Measurements from ENCODE around the gene HOXA6.

HOXA6 gene

DNA sequence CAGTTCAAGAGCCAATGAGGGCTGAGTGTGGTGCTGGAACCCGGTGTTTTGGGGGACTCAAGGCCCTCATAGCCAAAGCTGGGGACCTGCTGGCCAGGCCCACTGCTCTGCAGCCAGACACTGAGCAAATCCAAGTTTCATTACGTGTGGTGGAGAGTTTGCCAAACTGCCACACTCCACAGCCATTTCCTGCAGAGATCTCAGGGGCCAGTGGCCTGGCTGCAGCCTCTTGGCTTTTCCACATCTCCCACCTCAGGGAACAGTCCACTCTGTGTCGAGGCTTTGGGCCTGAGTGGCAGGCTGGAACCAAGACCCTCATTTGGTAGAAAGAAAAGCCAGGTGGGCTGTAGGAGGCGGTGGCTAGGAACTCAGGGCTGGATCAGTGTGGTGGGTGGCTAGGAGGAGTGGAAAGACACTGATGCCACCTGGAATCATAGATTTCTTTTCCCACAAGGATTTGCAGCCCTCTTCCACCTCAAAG is 34.3 kb upstream of the HOXA6 start:
- TF ChIP-seq Cebpa-rat (IDR thresholded peaks at IDR 0.05) = no peak
- Histone ChIP-seq H3K9ac (no peak overlapping the region), H3K4me1 (peaks cover 0 to 29% (median 7%) of the 10 kb centered on the region in 10 experiments; a peak in 9 of 20 replicates), H4K20me1 (peaks cover 0 to 70% (median 55%) of the 10 kb centered on the region in 11 experiments; a peak in 19 of 22 replicates), H3K27ac (no peak overlapping the region), H3K4me3 (no peak overlapping the region), H3K27me3 (peaks cover 100% of the 10 kb centered on the region in 11 experiments), H3K9me3 (replicated peaks in 1 of 11) (peaks cover 0 to 29% (median 5%) of the 10 kb centered on the region in 11 experiments; a peak in 10 of 22 replicates), H3K4me2 (no peak overlapping the region), H3K36me3 (no peaks in the 10 kb centered on the region)

DNA sequence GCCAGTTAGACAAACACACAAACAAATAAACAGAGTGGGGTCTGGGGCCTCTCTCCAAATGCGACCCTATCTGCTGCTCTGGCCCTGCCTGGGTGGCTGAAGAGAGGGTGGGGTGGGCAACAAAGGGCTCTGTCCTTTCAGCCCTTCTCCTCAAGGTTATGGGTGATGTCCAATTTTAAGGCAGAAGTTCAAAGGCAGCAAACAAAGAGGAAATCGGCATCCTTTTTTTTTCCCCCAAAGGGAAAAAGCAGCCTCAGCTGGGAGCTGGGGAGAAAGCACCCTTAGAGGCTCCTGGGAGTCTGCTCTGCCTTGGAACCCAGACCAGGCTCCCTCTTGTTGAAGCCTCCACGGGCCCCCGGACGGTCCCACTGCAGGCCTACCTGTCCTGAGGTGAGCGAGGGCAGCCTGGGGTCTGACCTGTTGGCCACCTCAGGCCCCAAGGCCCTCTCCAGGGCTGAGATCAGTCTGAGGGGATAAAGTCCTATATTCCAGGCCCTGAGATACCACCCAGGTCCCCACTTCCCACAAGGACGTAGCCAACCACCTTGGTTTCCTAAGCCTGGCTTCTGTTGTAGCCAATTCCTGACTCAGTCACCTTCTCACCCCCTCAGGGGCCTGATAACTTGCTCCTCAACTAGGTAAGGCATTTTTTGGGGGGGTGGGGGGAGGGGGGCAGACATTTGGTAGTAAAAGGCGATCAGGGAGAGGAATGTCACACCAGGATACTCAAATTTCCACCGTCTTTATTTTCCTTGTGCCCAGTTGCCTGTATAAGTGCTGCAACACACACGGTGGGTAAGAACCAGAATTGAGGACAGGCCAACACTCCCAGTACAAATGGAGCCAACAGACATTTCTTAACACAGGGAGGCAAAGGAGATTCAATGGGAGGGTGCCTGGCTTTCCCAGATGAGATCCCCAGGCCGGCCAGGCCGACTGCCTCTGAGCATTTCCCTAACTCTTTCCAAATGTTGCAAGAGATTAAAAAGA is 33.2 kb upstream of the HOXA6 start:
- H3K9me3 ChIP-seq (replicated peaks in 1 of 11) = peaks cover 0 to 29% (median 5%) of the 10 kb centered on the region in 11 experiments; a peak in 10 of 22 replicates
- no peak overlapping the region for H3K4me3 ChIP-seq
- H3K27ac ChIP-seq = no peak overlapping the region
- H3K27me3 ChIP-seq = peaks cover 100% of the 10 kb centered on the region in 11 experiments
- H3K36me3 ChIP-seq = no peaks in the 10 kb centered on the region
- no peak overlapping the region for H3K9ac ChIP-seq
- no peak for TF ChIP-seq Cebpa-rat (IDR thresholded peaks at IDR 0.05)
- H4K20me1 ChIP-seq = peaks cover 0 to 65% (median 48%) of the 10 kb centered on the region in 11 experiments; a peak in 19 of 22 replicates
- H3K4me1 ChIP-seq = peaks cover 0 to 25% (median 7%) of the 10 kb centered on the region in 10 experiments; a peak in 9 of 20 replicates
- H3K4me2 ChIP-seq = no peak overlapping the region

DNA sequence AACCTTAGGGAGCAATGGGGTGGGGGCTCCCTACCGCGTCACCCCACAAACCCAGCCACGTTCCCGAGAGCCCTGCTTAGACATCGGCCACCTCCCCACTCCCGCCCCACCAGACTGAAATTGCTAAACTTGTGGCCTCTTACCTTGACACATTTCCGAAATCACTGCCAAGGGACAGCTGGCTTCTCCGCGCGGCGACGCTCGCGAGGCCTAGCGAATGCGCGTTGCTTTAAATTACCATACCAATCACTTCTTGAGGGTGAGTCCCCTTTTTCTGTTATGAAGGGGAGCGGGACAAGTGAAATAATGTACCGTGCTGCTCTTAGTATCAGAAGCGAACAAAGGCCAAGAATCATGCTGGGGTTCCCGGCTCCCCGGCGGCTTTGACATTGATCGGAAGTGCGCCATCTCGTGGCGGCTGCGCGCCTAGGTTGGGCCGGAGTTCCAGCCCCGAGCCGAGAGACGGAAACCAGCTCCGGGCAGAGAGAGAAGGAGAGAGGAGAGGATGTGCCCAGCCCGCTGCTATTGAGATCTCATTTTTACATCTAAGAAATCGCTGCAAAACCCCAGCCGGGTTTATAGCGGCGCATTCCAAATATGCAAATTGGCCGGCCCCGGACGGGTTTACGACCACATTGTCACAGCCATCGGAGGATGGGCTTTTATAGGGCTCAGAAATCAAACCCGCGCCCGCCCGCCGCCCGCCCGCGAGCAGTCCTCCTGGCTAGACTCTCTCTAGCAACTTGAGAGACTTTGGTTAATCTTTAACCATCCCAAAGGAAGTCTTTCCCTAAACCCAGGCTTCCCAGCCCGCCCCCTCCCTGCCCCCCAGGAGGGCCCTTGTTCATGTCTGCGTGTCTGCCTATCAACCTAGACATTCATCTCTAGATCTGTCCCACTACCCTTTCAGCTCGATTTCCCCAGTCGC is 32.2 kb upstream of the HOXA6 start:
- Histone ChIP-seq H3K9me3 (replicated peaks in 1 of 11) (peaks cover 0 to 23% (median 5%) of the 10 kb centered on the region in 11 experiments; a peak in 12 of 22 replicates), H3K27ac (no peak overlapping the region), H3K36me3 (no peaks in the 10 kb centered on the region), H4K20me1 (peaks cover 0 to 61% (median 41%) of the 10 kb centered on the region in 11 experiments; a peak in 19 of 22 replicates), H3K4me1 (peaks cover 0 to 17% (median 6%) of the 10 kb centered on the region in 10 experiments; a peak in 9 of 20 replicates), H3K4me3 (no peak overlapping the region), H3K27me3 (peaks cover 100% of the 10 kb centered on the region in 11 experiments), H3K9ac (no peak overlapping the region), H3K4me2 (no peak overlapping the region)
- no peak for TF ChIP-seq Cebpa-rat (IDR thresholded peaks at IDR 0.05)

DNA sequence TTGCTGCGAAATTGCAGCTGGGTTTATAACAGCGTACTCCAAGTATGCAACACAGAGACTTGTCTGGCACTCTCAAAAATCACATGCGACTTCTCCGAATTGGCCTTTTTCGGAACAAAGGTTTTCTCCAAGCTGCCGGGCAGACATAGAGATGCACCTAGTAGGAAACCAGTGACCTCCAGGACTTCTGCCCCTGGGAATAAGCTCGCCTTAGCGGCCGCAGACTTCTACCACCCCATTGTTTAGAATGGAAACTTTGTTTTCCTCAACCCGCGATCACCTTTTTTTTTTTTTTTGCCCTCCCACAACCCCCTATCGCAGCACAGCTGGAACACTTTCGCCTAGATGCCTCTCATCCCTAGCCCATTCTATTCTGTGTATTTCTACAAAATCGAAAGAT is 31.5 kb upstream of the HOXA6 start:
- H3K27ac ChIP-seq = no peak overlapping the region
- H4K20me1 ChIP-seq = peaks cover 0 to 58% (median 41%) of the 10 kb centered on the region in 11 experiments; a peak in 18 of 22 replicates
- H3K36me3 ChIP-seq = no peaks in the 10 kb centered on the region
- no peak overlapping the region for H3K4me2 ChIP-seq
- H3K4me1 ChIP-seq = peaks cover 0 to 10% (median 0%) of the 10 kb centered on the region in 10 experiments; a peak in 6 of 20 replicates
- peaks cover 100% of the 10 kb centered on the region in 11 experiments for H3K27me3 ChIP-seq
- H3K4me3 ChIP-seq = no peak overlapping the region
- TF ChIP-seq Cebpa-rat (IDR thresholded peaks at IDR 0.05) = no peak
- peaks cover 5 to 25% (median 12%) of the 10 kb centered on the region in 11 experiments for H3K9me3 ChIP-seq (replicated peaks in 1 of 11)
- H3K9ac ChIP-seq = no peak overlapping the region

DNA sequence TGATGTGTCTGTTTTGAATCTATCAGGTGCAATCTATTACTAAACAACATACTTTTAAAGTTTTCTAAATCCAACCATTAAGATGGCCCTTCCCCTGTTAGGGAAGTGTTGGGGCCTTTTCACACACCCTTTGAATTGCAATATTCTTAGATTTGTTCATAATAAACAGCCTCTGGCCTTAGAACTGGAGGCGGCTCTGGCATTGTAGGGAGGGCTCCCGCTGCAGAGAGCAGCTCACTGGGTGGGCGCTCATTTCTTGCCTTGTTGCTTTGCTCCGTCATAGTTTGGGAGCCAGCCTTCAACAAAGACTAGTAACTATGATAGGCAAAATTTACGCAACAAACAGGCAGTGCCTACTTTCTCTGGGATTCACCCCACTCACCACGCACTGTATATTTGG is 30.8 kb upstream of the HOXA6 start:
- H3K27ac ChIP-seq = no peak overlapping the region
- H3K27me3 ChIP-seq = peaks cover 100% of the 10 kb centered on the region in 11 experiments
- no peak overlapping the region for H3K4me2 ChIP-seq

DNA sequence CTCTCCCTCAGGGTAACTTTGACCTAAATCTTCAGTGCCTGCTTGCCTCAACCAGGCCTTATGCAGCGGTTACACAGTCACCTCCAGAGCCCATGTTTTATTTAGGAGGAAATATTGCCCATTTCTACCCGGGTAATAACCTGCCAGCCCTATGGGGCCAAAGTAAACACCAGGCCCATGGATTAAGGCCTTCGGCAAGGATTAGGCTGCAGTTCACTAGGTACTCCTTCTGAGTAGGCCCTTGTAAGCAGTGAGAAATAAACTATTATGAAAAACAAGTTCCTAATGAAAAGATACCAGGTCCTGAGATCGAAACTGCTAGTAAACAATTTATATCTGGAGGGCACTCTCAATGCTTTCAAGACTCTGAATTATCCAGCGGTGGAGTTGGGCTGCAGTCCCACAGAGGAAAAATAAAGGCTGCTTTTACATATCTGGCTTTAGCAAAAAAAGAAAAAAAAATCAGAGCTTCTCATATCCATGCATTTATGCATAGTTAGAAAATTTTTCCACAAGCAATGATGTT is 30.3 kb upstream of the HOXA6 start:
- no peak overlapping the region for H3K27ac ChIP-seq
- no peak overlapping the region for H3K4me3 ChIP-seq
- H3K27me3 ChIP-seq = peaks cover 100% of the 10 kb centered on the region in 11 experiments

More for the DNA sequence above, 30.8 kb upstream of the HOXA6 start:
- Histone ChIP-seq H3K9me3 (replicated peaks in 1 of 11) (peaks cover 12 to 31% (median 18%) of the 10 kb centered on the region in 11 experiments), H4K20me1 (peaks cover 0 to 58% (median 41%) of the 10 kb centered on the region in 11 experiments; a peak in 18 of 22 replicates), H3K9ac (no peak overlapping the region), H3K36me3 (no peaks in the 10 kb centered on the region), H3K4me3 (no peak overlapping the region), H3K4me1 (peaks cover 0 to 3% (median 0%) of the 10 kb centered on the region in 10 experiments; a peak in 4 of 20 replicates)
- TF ChIP-seq Cebpa-rat (IDR thresholded peaks at IDR 0.05) = no peak

DNA sequence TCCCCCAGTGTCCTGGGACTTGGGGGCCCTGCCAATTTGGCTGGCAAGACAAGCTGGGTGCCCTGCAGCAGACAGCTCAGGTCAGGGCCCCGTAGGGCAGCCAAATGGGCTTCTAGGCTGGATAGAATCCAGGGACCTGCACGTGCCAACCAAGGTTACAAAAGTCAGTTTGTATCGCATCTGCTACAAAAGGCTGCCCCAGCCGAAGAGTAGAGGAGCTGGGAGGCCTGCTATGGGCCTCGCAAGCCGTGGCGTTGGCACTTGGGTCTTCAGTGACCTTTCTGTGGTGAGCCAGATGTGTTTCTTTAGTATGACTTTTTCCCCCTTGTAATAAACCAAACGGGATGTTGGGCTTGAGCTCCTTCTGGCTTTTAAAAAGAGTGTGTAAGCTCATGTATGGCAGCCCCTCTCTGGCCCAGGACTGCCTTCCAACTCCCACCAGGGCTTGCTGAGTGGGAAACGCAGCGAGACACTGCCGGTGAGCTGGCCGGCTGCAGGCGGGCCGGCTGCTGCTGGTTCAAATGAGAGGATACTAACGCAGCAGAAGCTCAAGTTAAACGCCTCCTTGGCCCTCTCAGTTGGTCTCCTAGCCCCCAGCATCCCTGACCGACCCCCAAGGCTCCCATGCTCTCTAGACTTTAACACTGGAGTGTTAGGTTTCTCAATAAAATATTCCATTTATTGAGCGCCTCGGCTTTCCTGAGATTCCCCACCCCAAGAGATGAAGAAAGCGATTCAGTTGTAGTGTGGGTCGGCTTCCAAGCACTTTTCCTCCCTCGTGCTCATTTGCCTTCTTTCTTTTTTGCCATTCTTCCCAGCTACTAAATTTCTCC is 29.6 kb upstream of the HOXA6 start:
- Histone ChIP-seq H3K9ac (no peak overlapping the region), H3K4me3 (no peak overlapping the region), H3K4me1 (peaks cover 0 to 7% (median 0%) of the 10 kb centered on the region in 10 experiments; a peak in 3 of 20 replicates), H3K9me3 (replicated peaks in 1 of 11) (peaks cover 23 to 43% (median 30%) of the 10 kb centered on the region in 11 experiments), H3K27ac (no peak overlapping the region), H4K20me1 (peaks cover 0 to 61% (median 41%) of the 10 kb centered on the region in 11 experiments; a peak in 17 of 22 replicates), H3K36me3 (no peaks in the 10 kb centered on the region), H3K4me2 (no peak overlapping the region), H3K27me3 (peaks cover 100% of the 10 kb centered on the region in 11 experiments)
- TF ChIP-seq Cebpa-rat (IDR thresholded peaks at IDR 0.05) = no peak

More for the DNA sequence above, 30.3 kb upstream of the HOXA6 start:
- Histone ChIP-seq H3K9ac (no peak overlapping the region), H3K4me2 (no peak overlapping the region), H3K9me3 (replicated peaks in 1 of 11) (peaks cover 17 to 36% (median 23%) of the 10 kb centered on the region in 11 experiments), H4K20me1 (peaks cover 0 to 58% (median 41%) of the 10 kb centered on the region in 11 experiments; a peak in 17 of 22 replicates), H3K36me3 (no peaks in the 10 kb centered on the region), H3K4me1 (peaks cover 0 to 7% (median 0%) of the 10 kb centered on the region in 10 experiments; a peak in 3 of 20 replicates)
- no peak for TF ChIP-seq Cebpa-rat (IDR thresholded peaks at IDR 0.05)
